Ishikawa (cell line): ENCODE results near the gene KDM5B.

ENCODE experiments used
- EP300 ChIP-seq: IDR thresholded peaks from 2 replicates; pipeline ENCODE4 v1.6.1; 2012; ENCODE audit warnings: borderline replicate concordance
- NFIC ChIP-seq: IDR thresholded peaks from 2 replicates; pipeline ENCODE4 v1.6.1; 2012
- TAF1 ChIP-seq: IDR thresholded peaks from 2 replicates; pipeline ENCODE4 v1.6.1; 2012; ENCODE audit warnings: low read depth, mild to moderate bottlenecking
- TCF12 ChIP-seq: IDR thresholded peaks from 2 replicates; pipeline ENCODE4 v1.6.1; 2012; ENCODE audit warnings: low read depth
- TF ChIP-seq, protein P1 (sequence below): IDR thresholded peaks from 2 replicates; pipeline ENCODE4 v1.6.1; 2012
- TF ChIP-seq, protein P2 (sequence below): IDR thresholded peaks from 2 replicates; pipeline ENCODE4 v1.6.1; 2012; ENCODE audit warnings: low read depth, mild to moderate bottlenecking

DNA sequence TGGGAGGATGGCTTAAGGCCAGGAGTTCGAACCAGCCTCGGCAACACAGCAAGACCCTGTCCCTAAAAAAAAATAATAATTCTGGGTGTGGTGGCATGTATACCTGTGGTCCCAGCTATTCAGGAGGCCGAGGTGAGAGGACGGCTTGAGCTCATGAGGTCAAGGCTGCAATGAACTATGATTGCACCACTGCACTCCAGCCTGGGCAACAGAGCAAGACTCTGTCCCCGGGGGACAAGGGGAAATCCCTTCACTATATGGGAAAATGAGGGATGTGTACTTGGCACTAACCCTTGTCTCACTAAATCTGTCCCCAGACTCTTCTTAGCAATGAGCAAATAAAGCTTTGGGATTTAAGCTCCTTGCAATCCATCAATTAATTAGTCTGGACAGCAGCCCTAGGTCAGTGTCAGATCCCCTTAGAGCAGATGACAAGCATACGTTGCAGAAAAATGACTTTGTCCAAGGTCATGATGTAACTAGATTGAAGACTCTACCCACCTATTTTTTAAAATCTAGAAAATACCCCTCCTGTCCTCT, 9.4 kb downstream of the KDM5B start:
- TF ChIP-seq, protein P1, sequence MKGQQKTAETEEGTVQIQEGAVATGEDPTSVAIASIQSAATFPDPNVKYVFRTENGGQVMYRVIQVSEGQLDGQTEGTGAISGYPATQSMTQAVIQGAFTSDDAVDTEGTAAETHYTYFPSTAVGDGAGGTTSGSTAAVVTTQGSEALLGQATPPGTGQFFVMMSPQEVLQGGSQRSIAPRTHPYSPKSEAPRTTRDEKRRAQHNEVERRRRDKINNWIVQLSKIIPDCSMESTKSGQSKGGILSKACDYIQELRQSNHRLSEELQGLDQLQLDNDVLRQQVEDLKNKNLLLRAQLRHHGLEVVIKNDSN = no peak
- TF ChIP-seq TCF12 = no peak
- no peak for TF ChIP-seq EP300
- no peak for TF ChIP-seq TAF1
- TF ChIP-seq NFIC = no peak
- TF ChIP-seq, protein P2, sequence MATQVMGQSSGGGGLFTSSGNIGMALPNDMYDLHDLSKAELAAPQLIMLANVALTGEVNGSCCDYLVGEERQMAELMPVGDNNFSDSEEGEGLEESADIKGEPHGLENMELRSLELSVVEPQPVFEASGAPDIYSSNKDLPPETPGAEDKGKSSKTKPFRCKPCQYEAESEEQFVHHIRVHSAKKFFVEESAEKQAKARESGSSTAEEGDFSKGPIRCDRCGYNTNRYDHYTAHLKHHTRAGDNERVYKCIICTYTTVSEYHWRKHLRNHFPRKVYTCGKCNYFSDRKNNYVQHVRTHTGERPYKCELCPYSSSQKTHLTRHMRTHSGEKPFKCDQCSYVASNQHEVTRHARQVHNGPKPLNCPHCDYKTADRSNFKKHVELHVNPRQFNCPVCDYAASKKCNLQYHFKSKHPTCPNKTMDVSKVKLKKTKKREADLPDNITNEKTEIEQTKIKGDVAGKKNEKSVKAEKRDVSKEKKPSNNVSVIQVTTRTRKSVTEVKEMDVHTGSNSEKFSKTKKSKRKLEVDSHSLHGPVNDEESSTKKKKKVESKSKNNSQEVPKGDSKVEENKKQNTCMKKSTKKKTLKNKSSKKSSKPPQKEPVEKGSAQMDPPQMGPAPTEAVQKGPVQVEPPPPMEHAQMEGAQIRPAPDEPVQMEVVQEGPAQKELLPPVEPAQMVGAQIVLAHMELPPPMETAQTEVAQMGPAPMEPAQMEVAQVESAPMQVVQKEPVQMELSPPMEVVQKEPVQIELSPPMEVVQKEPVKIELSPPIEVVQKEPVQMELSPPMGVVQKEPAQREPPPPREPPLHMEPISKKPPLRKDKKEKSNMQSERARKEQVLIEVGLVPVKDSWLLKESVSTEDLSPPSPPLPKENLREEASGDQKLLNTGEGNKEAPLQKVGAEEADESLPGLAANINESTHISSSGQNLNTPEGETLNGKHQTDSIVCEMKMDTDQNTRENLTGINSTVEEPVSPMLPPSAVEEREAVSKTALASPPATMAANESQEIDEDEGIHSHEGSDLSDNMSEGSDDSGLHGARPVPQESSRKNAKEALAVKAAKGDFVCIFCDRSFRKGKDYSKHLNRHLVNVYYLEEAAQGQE = no peak
